ENCODE measurements around the gene CPA5.

The CPA5 gene

DNA sequence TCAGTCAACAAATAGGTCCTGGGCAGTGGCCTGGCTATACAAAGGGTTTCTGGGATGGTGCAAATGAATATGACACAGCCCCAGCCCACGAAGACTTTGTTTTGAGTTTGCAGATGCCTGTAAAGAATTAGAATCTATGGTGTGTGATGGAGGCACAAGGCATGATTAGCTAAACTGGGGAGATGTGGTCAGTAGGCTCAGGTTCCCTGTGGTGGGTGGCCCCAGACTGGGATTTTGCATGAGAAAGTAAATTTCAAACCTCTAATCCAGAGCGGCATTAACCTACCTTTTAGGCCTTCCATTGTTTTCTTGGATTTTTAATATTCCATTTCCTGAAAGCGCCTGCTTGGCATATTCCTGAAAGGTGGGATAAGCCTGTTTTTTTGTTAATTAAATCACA is 6.4 kb upstream of the CPA5 start:
- no peak for TF ChIP-seq GABPA (IDR thresholded peaks at IDR 0.05; ENCODE audit: low read depth)
- TF ChIP-seq POLR2AphosphoS5 (IDR thresholded peaks at IDR 0.05; ENCODE audit: low read depth): no peak
- TF ChIP-seq SPI1 (IDR thresholded peaks at IDR 0.05; ENCODE audit: borderline replicate concordance, low read depth): no peak
- TF ChIP-seq, protein P1, sequence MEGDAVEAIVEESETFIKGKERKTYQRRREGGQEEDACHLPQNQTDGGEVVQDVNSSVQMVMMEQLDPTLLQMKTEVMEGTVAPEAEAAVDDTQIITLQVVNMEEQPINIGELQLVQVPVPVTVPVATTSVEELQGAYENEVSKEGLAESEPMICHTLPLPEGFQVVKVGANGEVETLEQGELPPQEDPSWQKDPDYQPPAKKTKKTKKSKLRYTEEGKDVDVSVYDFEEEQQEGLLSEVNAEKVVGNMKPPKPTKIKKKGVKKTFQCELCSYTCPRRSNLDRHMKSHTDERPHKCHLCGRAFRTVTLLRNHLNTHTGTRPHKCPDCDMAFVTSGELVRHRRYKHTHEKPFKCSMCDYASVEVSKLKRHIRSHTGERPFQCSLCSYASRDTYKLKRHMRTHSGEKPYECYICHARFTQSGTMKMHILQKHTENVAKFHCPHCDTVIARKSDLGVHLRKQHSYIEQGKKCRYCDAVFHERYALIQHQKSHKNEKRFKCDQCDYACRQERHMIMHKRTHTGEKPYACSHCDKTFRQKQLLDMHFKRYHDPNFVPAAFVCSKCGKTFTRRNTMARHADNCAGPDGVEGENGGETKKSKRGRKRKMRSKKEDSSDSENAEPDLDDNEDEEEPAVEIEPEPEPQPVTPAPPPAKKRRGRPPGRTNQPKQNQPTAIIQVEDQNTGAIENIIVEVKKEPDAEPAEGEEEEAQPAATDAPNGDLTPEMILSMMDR (IDR thresholded peaks at IDR 0.05; ENCODE audit: insufficient read depth, low read length): no peak
- TF ChIP-seq, protein P2, sequence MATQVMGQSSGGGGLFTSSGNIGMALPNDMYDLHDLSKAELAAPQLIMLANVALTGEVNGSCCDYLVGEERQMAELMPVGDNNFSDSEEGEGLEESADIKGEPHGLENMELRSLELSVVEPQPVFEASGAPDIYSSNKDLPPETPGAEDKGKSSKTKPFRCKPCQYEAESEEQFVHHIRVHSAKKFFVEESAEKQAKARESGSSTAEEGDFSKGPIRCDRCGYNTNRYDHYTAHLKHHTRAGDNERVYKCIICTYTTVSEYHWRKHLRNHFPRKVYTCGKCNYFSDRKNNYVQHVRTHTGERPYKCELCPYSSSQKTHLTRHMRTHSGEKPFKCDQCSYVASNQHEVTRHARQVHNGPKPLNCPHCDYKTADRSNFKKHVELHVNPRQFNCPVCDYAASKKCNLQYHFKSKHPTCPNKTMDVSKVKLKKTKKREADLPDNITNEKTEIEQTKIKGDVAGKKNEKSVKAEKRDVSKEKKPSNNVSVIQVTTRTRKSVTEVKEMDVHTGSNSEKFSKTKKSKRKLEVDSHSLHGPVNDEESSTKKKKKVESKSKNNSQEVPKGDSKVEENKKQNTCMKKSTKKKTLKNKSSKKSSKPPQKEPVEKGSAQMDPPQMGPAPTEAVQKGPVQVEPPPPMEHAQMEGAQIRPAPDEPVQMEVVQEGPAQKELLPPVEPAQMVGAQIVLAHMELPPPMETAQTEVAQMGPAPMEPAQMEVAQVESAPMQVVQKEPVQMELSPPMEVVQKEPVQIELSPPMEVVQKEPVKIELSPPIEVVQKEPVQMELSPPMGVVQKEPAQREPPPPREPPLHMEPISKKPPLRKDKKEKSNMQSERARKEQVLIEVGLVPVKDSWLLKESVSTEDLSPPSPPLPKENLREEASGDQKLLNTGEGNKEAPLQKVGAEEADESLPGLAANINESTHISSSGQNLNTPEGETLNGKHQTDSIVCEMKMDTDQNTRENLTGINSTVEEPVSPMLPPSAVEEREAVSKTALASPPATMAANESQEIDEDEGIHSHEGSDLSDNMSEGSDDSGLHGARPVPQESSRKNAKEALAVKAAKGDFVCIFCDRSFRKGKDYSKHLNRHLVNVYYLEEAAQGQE (IDR thresholded peaks at IDR 0.05; ENCODE audit: insufficient replicate concordance, low read depth): no peak
- Histone ChIP-seq H3K27me3 (ENCODE audit: insufficient read depth, poor library complexity, severe bottlenecking) (no peaks in the 10 kb centered on the region), H3K27ac (replicated peaks) (no peak overlapping the region), H3K4me3 (replicated peaks; ENCODE audit: insufficient read depth, low read length) (no peak overlapping the region)
- no peak for DNase-seq (ENCODE audit: low read depth in 1 of 2, low spot score in 1 of 2)

DNA sequence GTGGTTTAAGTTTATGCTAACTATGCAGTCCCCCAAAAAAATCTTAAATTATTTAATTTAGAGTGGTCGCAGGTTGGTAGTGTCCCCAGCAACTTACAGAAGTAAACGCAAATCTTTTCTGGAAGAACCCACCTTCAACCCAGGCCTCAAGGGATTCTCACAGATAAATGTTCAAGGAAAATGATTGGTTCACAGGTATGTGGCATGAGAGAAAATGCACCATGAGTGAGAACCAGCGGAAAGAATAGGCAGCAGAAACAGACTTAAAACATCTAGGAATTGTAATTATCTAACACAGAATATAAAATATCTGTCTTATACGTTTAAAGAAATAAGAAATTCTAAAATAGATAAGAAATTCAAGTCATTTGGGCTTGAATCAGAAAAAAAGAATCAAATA is 2.7 kb upstream of the CPA5 start:
- H3K27me3 ChIP-seq (ENCODE audit: insufficient read depth, poor library complexity, severe bottlenecking): no peaks in the 10 kb centered on the region
- no peak for TF ChIP-seq GABPA (IDR thresholded peaks at IDR 0.05; ENCODE audit: low read depth)
- TF ChIP-seq POLR2AphosphoS5 (IDR thresholded peaks at IDR 0.05; ENCODE audit: low read depth): no peak
- no peak for TF ChIP-seq SPI1 (IDR thresholded peaks at IDR 0.05; ENCODE audit: borderline replicate concordance, low read depth)
- no peak overlapping the region for H3K4me3 ChIP-seq (replicated peaks; ENCODE audit: insufficient read depth, low read length)
- DNase-seq (ENCODE audit: low read depth in 1 of 2, low spot score in 1 of 2): no peak
- no peak overlapping the region for H3K27ac ChIP-seq (replicated peaks)

DNA sequence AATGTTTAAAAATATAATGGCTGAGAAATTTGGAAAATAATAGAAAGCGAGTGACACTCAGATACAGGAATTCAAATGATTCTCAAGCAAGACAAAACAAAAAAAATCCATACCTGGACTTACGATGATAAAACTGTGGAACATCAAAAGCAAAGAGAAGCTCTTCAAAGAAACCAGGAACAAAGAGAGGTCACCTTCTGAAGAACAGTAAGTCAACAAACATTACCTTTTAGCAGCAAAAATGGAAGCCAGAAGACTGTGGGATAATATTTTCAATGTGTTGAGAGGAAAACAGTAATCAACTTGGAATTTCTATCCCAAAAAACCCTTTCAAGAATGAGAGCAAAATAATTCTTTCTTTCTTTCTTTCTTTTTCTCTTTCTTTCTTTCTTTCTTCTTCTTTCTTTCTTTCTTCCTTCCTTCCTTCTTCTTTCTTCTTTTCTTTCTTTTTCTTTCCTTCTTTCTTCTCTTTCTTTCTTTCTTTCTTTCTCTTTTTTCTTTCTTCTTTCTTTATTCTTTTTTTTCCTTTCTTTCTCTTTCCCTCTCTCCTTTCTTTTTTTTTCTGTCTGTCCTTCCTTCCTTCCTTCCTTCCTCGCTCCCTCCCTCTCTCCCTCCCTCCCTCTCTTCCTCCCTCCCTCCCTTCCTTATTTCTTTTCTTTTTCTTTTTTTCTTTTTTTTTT is 1.8 kb upstream of the CPA5 start:
- Histone ChIP-seq H3K4me3 (replicated peaks; ENCODE audit: insufficient read depth, low read length) (no peak overlapping the region), H3K27ac (replicated peaks) (no peak overlapping the region), H3K27me3 (ENCODE audit: insufficient read depth, poor library complexity, severe bottlenecking) (no peaks in the 10 kb centered on the region)
- DNase-seq (ENCODE audit: low read depth in 1 of 2, low spot score in 1 of 2): no peak
- TF ChIP-seq SPI1 (IDR thresholded peaks at IDR 0.05; ENCODE audit: borderline replicate concordance, low read depth) (no peak), POLR2AphosphoS5 (IDR thresholded peaks at IDR 0.05; ENCODE audit: low read depth) (no peak), GABPA (IDR thresholded peaks at IDR 0.05; ENCODE audit: low read depth) (no peak)
- TF ChIP-seq, protein P1 (IDR thresholded peaks at IDR 0.05; ENCODE audit: insufficient read depth, low read length): no peak
- TF ChIP-seq, protein P2 (IDR thresholded peaks at IDR 0.05; ENCODE audit: insufficient replicate concordance, low read depth): no peak

DNA sequence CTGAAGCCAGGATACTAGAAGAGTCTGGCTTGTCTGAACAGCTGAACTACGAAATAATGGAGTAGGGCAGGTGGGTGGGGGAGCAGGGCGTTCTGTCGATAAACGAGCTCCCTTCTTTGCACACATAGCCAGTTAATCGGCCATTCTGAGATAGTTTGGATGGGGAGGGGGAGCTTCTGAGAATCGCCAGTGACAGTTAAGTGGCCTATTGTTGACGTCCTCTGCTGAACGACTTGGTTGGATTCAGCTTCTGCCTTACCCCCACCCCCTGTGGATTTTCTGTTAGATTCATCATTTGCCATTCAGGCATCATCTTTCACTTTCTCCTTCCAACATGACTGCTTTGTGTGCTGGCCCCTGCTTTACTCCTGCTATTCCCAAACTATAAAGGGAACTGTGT is 520 bp downstream of the CPA5 start:
- DNase-seq (ENCODE audit: low read depth in 1 of 2, low spot score in 1 of 2): no peak
- no peak overlapping the region for H3K4me3 ChIP-seq (replicated peaks; ENCODE audit: insufficient read depth, low read length)
- TF ChIP-seq SPI1 (IDR thresholded peaks at IDR 0.05; ENCODE audit: borderline replicate concordance, low read depth) (no peak), GABPA (IDR thresholded peaks at IDR 0.05; ENCODE audit: low read depth) (no peak), POLR2AphosphoS5 (IDR thresholded peaks at IDR 0.05; ENCODE audit: low read depth) (no peak)
- TF ChIP-seq, protein P2 (IDR thresholded peaks at IDR 0.05; ENCODE audit: insufficient replicate concordance, low read depth): no peak
- TF ChIP-seq, protein P1 (IDR thresholded peaks at IDR 0.05; ENCODE audit: insufficient read depth, low read length): no peak
- H3K27ac ChIP-seq (replicated peaks): no peak overlapping the region
- no peaks in the 10 kb centered on the region for H3K27me3 ChIP-seq (ENCODE audit: insufficient read depth, poor library complexity, severe bottlenecking)
